ENCODE data around the gene LCOR.
"Not testable (repeated sequence)": the region's sequence is repeated elsewhere in the genome, so short reads cannot be mapped to it uniquely, and the experiment has no call there.

LCOR gene

DNA sequence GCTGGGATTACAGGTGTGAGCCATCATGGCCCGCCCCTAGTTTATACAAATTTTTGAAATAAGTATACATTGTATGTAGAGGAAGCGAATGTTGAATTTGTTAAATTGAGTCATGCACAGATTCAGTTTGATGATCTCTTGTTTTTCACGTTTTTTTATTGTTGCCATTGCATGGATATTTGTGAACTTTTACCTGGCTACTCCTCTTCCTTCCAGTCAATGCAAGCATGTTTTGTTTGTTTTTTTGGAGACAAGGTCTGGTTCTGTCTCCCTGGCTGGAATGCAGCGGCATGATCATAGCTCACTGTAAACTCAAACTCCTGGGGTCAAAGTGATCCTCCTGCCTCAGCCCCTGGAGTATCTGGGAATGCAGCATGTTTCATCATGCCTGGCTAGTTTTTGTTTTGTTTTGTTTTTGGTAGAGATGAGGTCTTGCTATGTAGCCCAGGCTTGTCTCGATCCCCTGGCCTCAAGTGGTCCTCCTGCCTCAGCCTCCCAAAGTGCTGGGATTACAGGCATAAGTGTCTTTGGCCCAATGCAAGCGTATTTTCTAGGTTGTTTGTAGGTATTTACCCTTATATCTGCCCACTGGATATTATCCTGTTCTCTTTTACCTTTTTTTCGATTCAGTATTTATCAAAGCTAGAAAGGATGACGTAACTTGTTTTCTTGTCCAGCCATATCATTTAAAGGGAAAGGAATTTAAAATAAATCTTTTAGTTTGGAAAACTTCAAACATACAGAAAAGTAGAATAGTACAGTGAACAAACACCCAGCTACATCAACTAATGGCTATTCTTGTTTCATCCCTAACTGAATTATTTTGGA is 11.0 kb downstream of the LCOR start:
- Histone ChIP-seq H3K27me3 (ENCODE audit: control insufficient read depth, insufficient read depth, low read length) (no peaks in the 10 kb centered on the region), H3K36me3 (ENCODE audit: control insufficient read depth, low read depth, low read length) (no peaks in the 10 kb centered on the region), H3K27ac (ENCODE audit: low read length) (no peak overlapping the region), H3K9me3 (ENCODE audit: control insufficient read depth, low read depth, low read length) (no peaks in the 10 kb centered on the region), H3K4me1 (ENCODE audit: control insufficient read depth, low read depth, low read length) (peaks cover 10% of the 10 kb centered on the region), H3K9ac (ENCODE audit: low read length) (no peak overlapping the region), H3K4me3 (ENCODE audit: low read length) (no peak overlapping the region)

DNA sequence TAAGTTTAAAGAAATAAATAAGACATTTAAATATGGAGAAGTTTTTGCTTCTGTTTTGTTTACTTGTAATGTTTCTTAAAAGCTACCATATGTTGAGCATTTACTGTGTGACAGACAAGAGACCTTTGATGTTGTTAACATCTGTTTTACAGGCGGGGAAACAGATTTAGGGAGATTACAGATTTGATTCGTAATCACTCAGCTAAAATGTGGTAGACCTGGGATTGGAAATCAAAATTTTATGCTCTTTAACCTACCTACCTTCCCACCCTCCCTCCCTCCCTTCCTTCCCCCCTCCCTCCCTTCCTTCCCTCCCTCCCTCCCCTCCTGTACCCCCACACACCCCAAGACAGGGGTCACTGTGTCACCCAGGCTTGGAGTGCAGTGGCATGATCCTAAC is 11.7 kb downstream of the LCOR start:
- Histone ChIP-seq H3K27me3 (ENCODE audit: control insufficient read depth, insufficient read depth, low read length) (no peaks in the 10 kb centered on the region), H3K27ac (ENCODE audit: low read length) (no peak overlapping the region), H3K4me3 (ENCODE audit: low read length) (no peak overlapping the region), H3K36me3 (ENCODE audit: control insufficient read depth, low read depth, low read length) (no peaks in the 10 kb centered on the region), H3K9ac (ENCODE audit: low read length) (no peak overlapping the region), H3K4me1 (ENCODE audit: control insufficient read depth, low read depth, low read length) (peaks cover 10% of the 10 kb centered on the region), H3K9me3 (ENCODE audit: control insufficient read depth, low read depth, low read length) (no peaks in the 10 kb centered on the region)

GRCh38 chr10:96846395-96846794 is 14.3 kb downstream of the LCOR start:
- no peaks in the 10 kb centered on the region for H3K27me3 ChIP-seq (ENCODE audit: control insufficient read depth, insufficient read depth, low read length)
- H3K9me3 ChIP-seq (ENCODE audit: control insufficient read depth, low read depth, low read length): no peaks in the 10 kb centered on the region
- H3K27ac ChIP-seq (ENCODE audit: low read length): no peak overlapping the region
- H3K9ac ChIP-seq (ENCODE audit: low read length): no peak overlapping the region
- H3K4me3 ChIP-seq (ENCODE audit: low read length): no peak overlapping the region
- no peaks in the 10 kb centered on the region for H3K36me3 ChIP-seq (ENCODE audit: control insufficient read depth, low read depth, low read length)
- H3K4me1 ChIP-seq (ENCODE audit: control insufficient read depth, low read depth, low read length): peaks cover 12% of the 10 kb centered on the region

- Histone ChIP-seq H3K4me3 (ENCODE audit: low read length) (no peak overlapping the region), H3K4me1 (ENCODE audit: control insufficient read depth, low read depth, low read length) (peaks cover 12% of the 10 kb centered on the region), H3K27me3 (ENCODE audit: control insufficient read depth, insufficient read depth, low read length) (no peaks in the 10 kb centered on the region), H3K27ac (ENCODE audit: low read length) (no peak overlapping the region), H3K9me3 (ENCODE audit: control insufficient read depth, low read depth, low read length) (no peaks in the 10 kb centered on the region), H3K9ac (ENCODE audit: low read length) (no peak overlapping the region), H3K36me3 (ENCODE audit: control insufficient read depth, low read depth, low read length) (no peaks in the 10 kb centered on the region)
Observed at GRCh38 chr10:96846926-96847325, 14.8 kb downstream of the LCOR start.

DNA sequence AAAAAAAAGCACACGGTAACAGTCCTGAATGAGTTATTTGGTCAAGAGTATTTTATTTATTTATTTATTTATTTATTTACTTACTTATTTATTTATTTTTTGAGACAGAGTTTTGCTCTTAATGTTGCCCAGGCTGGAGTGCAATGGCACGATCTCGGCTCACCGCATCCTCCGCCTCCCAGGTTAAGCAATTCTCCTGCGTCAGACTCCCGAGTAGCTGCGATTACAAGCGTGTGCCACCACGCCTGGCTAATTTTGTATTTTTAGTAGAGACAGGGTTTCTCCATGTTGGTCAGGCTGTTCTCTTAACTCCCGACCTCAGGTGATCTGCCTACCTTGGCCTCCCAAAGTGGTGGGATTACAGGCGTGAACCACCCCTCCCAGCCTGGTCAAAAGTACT is 15.3 kb downstream of the LCOR start:
- H3K9me3 ChIP-seq (ENCODE audit: control insufficient read depth, low read depth, low read length); H3K27me3 ChIP-seq (ENCODE audit: control insufficient read depth, insufficient read depth, low read length); H3K4me3 ChIP-seq (ENCODE audit: low read length); H3K27ac ChIP-seq (ENCODE audit: low read length); H3K9ac ChIP-seq (ENCODE audit: low read length); H3K36me3 ChIP-seq (ENCODE audit: control insufficient read depth, low read depth, low read length): not testable (repeated sequence)
- H3K4me1 ChIP-seq (ENCODE audit: control insufficient read depth, low read depth, low read length): peaks cover 12% of the 10 kb centered on the region

DNA sequence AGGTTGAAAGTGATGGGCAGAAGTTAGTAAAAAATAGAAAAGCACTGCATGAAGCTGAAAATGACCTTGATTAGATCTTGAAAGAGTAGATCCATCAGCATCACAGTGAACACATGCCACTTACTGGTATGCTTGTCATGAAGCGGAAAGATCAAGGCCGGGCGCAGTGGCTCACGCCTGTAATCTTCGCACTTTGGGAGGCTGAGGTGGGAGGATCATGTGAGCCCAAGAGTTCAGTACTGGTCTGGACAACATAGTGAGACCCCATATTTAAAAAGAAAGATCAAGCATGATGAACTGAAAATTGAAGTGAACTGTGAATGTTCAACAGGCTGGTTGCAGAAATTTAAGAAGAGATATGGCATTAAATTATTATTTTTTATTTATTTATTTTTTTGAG is 18.0 kb downstream of the LCOR start:
- Histone ChIP-seq H3K27ac (ENCODE audit: low read length) (no peak overlapping the region), H3K36me3 (ENCODE audit: control insufficient read depth, low read depth, low read length) (no peaks in the 10 kb centered on the region)

DNA sequence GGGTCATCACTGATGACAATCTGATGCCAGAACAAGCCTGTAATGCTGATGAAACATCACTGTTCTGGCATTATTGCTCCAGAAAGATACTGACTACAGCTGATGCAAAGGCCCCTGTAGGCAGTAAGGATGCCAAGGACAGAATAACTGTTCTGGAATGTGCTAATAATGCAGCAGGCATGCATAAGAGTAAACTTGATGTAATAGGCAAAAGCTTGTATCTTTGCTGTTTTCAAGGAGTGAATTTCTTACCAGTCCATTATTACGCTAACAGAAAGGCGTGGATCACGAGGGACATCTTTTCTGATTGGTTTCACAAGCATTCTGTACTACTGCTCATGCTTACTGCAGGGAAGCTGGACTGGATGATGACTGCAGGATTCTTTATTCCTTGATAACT is 18.7 kb downstream of the LCOR start:
- H3K36me3 ChIP-seq (ENCODE audit: control insufficient read depth, low read depth, low read length): no peaks in the 10 kb centered on the region
- H3K4me3 ChIP-seq (ENCODE audit: low read length): no peak overlapping the region
- no peaks in the 10 kb centered on the region for H3K9me3 ChIP-seq (ENCODE audit: control insufficient read depth, low read depth, low read length)
- no peak overlapping the region for H3K27ac ChIP-seq (ENCODE audit: low read length)
- H3K4me1 ChIP-seq (ENCODE audit: control insufficient read depth, low read depth, low read length): peaks cover 3% of the 10 kb centered on the region
- H3K27me3 ChIP-seq (ENCODE audit: control insufficient read depth, insufficient read depth, low read length): no peaks in the 10 kb centered on the region
- no peak overlapping the region for H3K9ac ChIP-seq (ENCODE audit: low read length)

More for the DNA sequence above, 18.0 kb downstream of the LCOR start:
- no peaks in the 10 kb centered on the region for H3K9me3 ChIP-seq (ENCODE audit: control insufficient read depth, low read depth, low read length)
- H3K4me1 ChIP-seq (ENCODE audit: control insufficient read depth, low read depth, low read length): peaks cover 4% of the 10 kb centered on the region
- no peak overlapping the region for H3K4me3 ChIP-seq (ENCODE audit: low read length)
- no peaks in the 10 kb centered on the region for H3K27me3 ChIP-seq (ENCODE audit: control insufficient read depth, insufficient read depth, low read length)
- H3K9ac ChIP-seq (ENCODE audit: low read length): no peak overlapping the region

- peaks cover 3% of the 10 kb centered on the region for H3K4me1 ChIP-seq (ENCODE audit: control insufficient read depth, low read depth, low read length)
- no peaks in the 10 kb centered on the region for H3K9me3 ChIP-seq (ENCODE audit: control insufficient read depth, low read depth, low read length)
- no peaks in the 10 kb centered on the region for H3K36me3 ChIP-seq (ENCODE audit: control insufficient read depth, low read depth, low read length)
- no peak overlapping the region for H3K9ac ChIP-seq (ENCODE audit: low read length)
- no peaks in the 10 kb centered on the region for H3K27me3 ChIP-seq (ENCODE audit: control insufficient read depth, insufficient read depth, low read length)
- no peak overlapping the region for H3K27ac ChIP-seq (ENCODE audit: low read length)
- no peak overlapping the region for H3K4me3 ChIP-seq (ENCODE audit: low read length)
Observed at GRCh38 chr10:96851281-96851680, 19.2 kb downstream of the LCOR start.

DNA sequence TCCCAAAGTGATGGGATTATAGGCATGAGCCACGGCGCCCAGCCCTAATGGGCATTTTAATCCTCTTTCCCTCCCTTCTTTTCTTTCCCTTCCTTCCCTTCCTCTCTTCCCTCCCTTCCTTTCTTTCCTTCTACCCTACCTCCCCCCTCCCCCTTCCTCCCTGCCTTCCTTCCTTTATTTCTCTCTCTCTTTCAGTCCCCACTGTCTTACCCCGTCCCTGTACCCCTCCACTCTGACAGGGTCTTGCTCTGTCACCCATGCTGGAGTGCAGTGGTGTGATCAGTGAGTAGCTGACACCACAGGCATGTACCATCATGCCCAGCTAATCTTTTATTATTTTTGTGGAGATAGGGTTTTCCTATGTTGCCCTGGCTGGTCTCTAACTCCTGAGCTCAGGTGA is 24.2 kb downstream of the LCOR start:
- H3K36me3 ChIP-seq (ENCODE audit: control insufficient read depth, low read depth, low read length): peaks cover 5% of the 10 kb centered on the region
- no peak overlapping the region for H3K27ac ChIP-seq (ENCODE audit: low read length)
- no peak overlapping the region for H3K4me3 ChIP-seq (ENCODE audit: low read length)
- H3K9me3 ChIP-seq (ENCODE audit: control insufficient read depth, low read depth, low read length): no peaks in the 10 kb centered on the region
- H3K4me1 ChIP-seq (ENCODE audit: control insufficient read depth, low read depth, low read length): peaks cover 15% of the 10 kb centered on the region
- H3K27me3 ChIP-seq (ENCODE audit: control insufficient read depth, insufficient read depth, low read length): no peaks in the 10 kb centered on the region
- no peak overlapping the region for H3K9ac ChIP-seq (ENCODE audit: low read length)

DNA sequence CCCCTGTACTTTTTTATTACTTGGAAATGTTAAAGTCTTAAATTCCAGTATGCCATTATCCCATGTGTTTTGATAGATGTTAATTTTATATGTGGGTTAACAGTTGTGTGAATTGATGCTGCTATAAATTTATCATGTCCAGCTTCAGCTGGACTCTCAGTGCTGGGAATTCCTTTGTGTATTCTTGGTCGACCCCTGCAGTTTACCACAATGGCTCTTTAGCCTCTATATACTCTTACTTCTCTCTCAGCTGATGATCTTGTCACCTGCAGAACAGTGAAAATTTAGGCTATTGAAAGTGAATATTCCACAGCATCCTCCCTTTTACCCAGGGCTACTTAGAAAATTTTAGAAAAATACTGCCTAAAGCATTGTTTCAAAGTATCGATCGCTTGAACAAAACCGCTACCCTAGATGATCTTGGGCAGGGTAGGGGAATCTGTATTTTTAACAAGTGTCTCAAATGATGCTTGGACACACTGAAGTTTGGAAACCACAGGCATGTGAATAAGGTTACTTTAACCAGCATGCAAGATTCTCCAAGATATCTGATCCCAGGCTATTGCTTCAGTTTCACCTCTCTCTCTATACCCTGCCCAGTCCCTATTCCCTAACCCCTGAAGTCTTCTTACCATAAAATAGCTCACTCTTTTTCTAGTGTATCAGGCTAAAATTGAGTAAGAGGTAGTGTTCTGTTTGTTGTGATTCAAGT is 25.4 kb downstream of the LCOR start:
- Histone ChIP-seq H3K4me1 (ENCODE audit: control insufficient read depth, low read depth, low read length) (peaks cover 15% of the 10 kb centered on the region), H3K27ac (ENCODE audit: low read length) (no peak overlapping the region), H3K4me3 (ENCODE audit: low read length) (no peak overlapping the region), H3K27me3 (ENCODE audit: control insufficient read depth, insufficient read depth, low read length) (no peaks in the 10 kb centered on the region), H3K9ac (ENCODE audit: low read length) (no peak overlapping the region), H3K36me3 (ENCODE audit: control insufficient read depth, low read depth, low read length) (peaks cover 5% of the 10 kb centered on the region), H3K9me3 (ENCODE audit: control insufficient read depth, low read depth, low read length) (no peaks in the 10 kb centered on the region)

GRCh38 chr10:96858038-96858705 is 26.1 kb downstream of the LCOR start:
- Histone ChIP-seq H3K9me3 (ENCODE audit: control insufficient read depth, low read depth, low read length) (no peaks in the 10 kb centered on the region), H3K4me1 (ENCODE audit: control insufficient read depth, low read depth, low read length) (peaks cover 15% of the 10 kb centered on the region), H3K27ac (ENCODE audit: low read length) (no peak overlapping the region), H3K4me3 (ENCODE audit: low read length) (no peak overlapping the region), H3K27me3 (ENCODE audit: control insufficient read depth, insufficient read depth, low read length) (no peaks in the 10 kb centered on the region), H3K36me3 (ENCODE audit: control insufficient read depth, low read depth, low read length) (peaks cover 5% of the 10 kb centered on the region), H3K9ac (ENCODE audit: low read length) (no peak overlapping the region)
